Bronchial epithelial cell (primary cell): Measurements from ENCODE around the gene CRYGN. TPM values are rescaled to one million over a fixed set of nuclear protein-coding genes. Genes with fewer than 3 reads are reported as not detected.

Experiments used
- DNase-seq: peaks from one replicate; pipeline ENCODE4 v3.0.0-alpha.2; 2010; ENCODE audit warnings: low read depth
- FAIRE-seq: peaks from 2 replicates; lab custom pipeline; 2011; peaks lifted over from hg19 to GRCh38; lab: Jason Lieb, UNC
- H3K27me3 ChIP-seq: 2 replicates; pipeline ENCODE4 v1.5.1; 2011; ENCODE audit warnings: low read length; ENCODE audit not compliant: control insufficient read depth, insufficient read depth
- H3K36me3 ChIP-seq: 2 replicates; pipeline ENCODE4 v1.5.1; 2011; ENCODE audit warnings: low read length; ENCODE audit not compliant: control insufficient read depth, insufficient read depth
- H3K4me3 ChIP-seq: 2 replicates; pipeline ENCODE4 v1.5.1; 2011; ENCODE audit warnings: mild to moderate bottlenecking, low read depth, low read length, control low read depth
- total RNA-seq: library from RNA; depleted of rRNA; stranded (reverse); fragments of >200 nt; gene quantifications from 2 replicates; pipeline ENCODE4 v1.2.1, GENCODE V29; 2014
- TF ChIP-seq, protein P1 (sequence below): IDR thresholded peaks from 2 replicates; pipeline ENCODE4 v1.5.1; 2011; ENCODE audit warnings: mild to moderate bottlenecking, moderate library complexity, low read length, control low read depth, inconsistent platforms; ENCODE audit not compliant: insufficient read depth, severe bottlenecking

The CRYGN gene
- total RNA-seq, 1 donor from 2014 or later: not detected

DNA sequence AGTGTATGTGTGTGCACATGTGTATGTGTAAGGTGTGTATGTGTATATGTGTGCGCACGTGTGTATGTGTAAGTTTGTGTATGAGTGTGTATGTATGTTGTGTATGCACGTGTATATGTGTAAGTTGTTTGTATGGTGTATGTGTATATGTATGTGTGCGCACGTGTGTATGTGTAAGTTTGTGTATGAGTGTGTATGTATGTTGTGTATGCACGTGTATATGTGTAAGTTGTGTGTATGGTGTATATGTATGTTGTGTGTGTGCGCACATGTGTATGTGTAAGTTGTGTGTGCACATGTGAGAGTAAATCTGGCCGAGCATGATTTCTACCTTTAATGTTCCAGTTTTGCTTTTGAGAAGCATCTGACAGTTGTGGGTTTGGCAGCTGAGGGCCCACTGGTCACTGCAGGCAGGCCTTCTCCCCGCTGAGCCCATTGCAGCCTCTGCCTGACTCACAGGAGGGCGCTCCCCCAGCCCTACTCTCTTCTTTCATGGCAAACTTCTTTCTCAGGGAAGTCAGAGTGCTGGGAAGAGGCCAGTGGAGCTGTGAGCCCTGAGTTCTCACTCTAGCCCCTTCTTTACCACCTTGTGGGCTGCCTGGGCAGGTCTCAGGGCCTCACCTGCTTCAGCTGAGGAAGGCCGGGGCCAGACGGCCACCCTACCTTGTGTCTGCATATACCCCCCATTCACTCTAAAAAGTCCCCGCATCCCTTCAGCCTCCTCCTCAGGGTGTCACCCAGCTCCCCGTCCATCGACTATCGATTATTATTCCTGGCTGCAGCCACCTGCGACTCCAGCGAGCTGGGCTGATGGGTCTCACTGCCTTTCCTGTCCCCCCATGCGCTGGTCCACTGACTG lies 41.3 kb downstream of the CRYGN start:
- FAIRE-seq (no peak), DNase-seq (no peak)
- no peaks in the 10 kb centered on the region for H3K27me3 ChIP-seq
- H3K36me3 ChIP-seq: no peaks in the 10 kb centered on the region
- H3K4me3 ChIP-seq: no peak overlapping the region
- TF ChIP-seq, protein P1, sequence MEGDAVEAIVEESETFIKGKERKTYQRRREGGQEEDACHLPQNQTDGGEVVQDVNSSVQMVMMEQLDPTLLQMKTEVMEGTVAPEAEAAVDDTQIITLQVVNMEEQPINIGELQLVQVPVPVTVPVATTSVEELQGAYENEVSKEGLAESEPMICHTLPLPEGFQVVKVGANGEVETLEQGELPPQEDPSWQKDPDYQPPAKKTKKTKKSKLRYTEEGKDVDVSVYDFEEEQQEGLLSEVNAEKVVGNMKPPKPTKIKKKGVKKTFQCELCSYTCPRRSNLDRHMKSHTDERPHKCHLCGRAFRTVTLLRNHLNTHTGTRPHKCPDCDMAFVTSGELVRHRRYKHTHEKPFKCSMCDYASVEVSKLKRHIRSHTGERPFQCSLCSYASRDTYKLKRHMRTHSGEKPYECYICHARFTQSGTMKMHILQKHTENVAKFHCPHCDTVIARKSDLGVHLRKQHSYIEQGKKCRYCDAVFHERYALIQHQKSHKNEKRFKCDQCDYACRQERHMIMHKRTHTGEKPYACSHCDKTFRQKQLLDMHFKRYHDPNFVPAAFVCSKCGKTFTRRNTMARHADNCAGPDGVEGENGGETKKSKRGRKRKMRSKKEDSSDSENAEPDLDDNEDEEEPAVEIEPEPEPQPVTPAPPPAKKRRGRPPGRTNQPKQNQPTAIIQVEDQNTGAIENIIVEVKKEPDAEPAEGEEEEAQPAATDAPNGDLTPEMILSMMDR: no peak

GRCh38 chr7:151397026-151397425 lies 42.9 kb downstream of the CRYGN start:
- TF ChIP-seq, protein P1: no peak
- no peak overlapping the region for H3K4me3 ChIP-seq
- no peaks in the 10 kb centered on the region for H3K27me3 ChIP-seq
- H3K36me3 ChIP-seq: no peaks in the 10 kb centered on the region
- FAIRE-seq: no peak
- DNase-seq: no peak

- Histone ChIP-seq H3K27me3 (no peaks in the 10 kb centered on the region), H3K4me3 (no peak overlapping the region), H3K36me3 (no peaks in the 10 kb centered on the region)
- TF ChIP-seq, protein P1: no peak
- FAIRE-seq (no peak), DNase-seq (no peak)
Observed at GRCh38 chr7:151396328-151396970, 43.5 kb downstream of the CRYGN start.

DNA sequence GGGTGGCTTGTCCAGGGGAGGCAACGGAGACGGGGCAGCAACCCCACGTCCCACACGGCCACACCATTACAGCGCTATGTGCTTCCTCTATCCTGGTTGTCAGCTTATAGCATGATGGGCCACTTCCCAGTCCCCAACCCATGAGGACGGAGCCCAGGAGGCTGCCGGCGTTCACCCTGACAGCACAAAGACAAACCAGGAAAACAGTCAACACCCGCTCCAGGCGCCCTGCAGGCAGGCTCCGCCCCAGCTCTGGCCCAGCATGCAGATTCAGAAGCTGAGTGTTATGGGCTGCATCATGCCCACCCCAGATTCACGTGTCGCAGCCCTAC lies 44.9 kb downstream of the CRYGN start:
- Histone ChIP-seq H3K4me3 (no peak overlapping the region), H3K27me3 (no peaks in the 10 kb centered on the region), H3K36me3 (no peaks in the 10 kb centered on the region)
- TF ChIP-seq, protein P1: no peak
- DNase-seq (no peak), FAIRE-seq (no peak)

- no peaks in the 10 kb centered on the region for H3K36me3 ChIP-seq
- DNase-seq (no peak), FAIRE-seq (no peak)
- H3K27me3 ChIP-seq: no peaks in the 10 kb centered on the region
- H3K4me3 ChIP-seq: no peak overlapping the region
- TF ChIP-seq, protein P1: no peak
Observed at GRCh38 chr7:151394076-151395035, 45.6 kb downstream of the CRYGN start.
